DOHH2 (cell line): ENCODE results near the gene SRGAP2C.
"Not testable (repeated sequence)": the region's sequence is repeated elsewhere in the genome, so short reads cannot be mapped to it uniquely, and the experiment has no call there.

Source experiments
- EZH2phosphoT487 ChIP-seq: fragments of 200-600 bp; sonication (generic); IDR thresholded peaks from 2 replicates; pipeline ENCODE4 v1.6.1; 2017; ENCODE audit warnings: borderline replicate concordance, mild to moderate bottlenecking, antibody characterized with exemption, low read length, moderate library complexity, mixed read lengths
- TF ChIP-seq, protein P1 (sequence below): fragments of 200-600 bp; sonication (generic); IDR thresholded peaks from one replicate; pipeline ENCODE4 v1.5.1; 2014; ENCODE audit warnings: antibody characterized with exemption, mild to moderate bottlenecking, low read depth, low read length; ENCODE audit not compliant: poor library complexity, severe bottlenecking

DNA sequence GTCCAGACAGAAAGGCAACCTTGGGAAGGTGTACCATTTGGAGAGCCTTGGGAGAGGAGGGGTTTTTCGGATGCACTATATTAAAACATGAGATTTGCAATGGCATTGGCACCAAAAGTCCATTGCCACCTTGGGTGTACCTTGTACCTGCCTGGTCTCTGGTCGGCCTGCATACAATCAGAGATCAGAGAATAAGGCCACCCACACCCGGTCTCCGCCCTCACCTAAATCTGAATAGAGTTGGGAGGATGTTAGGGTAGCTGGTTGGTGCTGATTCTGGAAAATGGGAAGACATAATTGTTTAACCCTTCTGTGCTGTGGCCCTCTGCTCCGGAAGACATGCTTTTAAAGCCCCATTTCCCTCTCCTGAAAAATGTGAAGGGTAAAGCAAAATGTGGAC is 3.1 kb downstream of the SRGAP2C start:
- TF ChIP-seq, protein P1, sequence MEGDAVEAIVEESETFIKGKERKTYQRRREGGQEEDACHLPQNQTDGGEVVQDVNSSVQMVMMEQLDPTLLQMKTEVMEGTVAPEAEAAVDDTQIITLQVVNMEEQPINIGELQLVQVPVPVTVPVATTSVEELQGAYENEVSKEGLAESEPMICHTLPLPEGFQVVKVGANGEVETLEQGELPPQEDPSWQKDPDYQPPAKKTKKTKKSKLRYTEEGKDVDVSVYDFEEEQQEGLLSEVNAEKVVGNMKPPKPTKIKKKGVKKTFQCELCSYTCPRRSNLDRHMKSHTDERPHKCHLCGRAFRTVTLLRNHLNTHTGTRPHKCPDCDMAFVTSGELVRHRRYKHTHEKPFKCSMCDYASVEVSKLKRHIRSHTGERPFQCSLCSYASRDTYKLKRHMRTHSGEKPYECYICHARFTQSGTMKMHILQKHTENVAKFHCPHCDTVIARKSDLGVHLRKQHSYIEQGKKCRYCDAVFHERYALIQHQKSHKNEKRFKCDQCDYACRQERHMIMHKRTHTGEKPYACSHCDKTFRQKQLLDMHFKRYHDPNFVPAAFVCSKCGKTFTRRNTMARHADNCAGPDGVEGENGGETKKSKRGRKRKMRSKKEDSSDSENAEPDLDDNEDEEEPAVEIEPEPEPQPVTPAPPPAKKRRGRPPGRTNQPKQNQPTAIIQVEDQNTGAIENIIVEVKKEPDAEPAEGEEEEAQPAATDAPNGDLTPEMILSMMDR, result not testable (repeated sequence)
- not testable (repeated sequence) for TF ChIP-seq EZH2phosphoT487
